Amygdala (tissue), 56 donors: ENCODE measurements around the gene ANO10.
"Not testable (repeated sequence)": the region's sequence is repeated elsewhere in the genome, so short reads cannot be mapped to it uniquely, and the experiment has no call there.

Source experiments
- DNase-seq, 56 donors: peaks; one replicate each; lab custom pipeline; 2025; lab: John Stamatoyannopoulos, UW

ANO10 gene

DNA sequence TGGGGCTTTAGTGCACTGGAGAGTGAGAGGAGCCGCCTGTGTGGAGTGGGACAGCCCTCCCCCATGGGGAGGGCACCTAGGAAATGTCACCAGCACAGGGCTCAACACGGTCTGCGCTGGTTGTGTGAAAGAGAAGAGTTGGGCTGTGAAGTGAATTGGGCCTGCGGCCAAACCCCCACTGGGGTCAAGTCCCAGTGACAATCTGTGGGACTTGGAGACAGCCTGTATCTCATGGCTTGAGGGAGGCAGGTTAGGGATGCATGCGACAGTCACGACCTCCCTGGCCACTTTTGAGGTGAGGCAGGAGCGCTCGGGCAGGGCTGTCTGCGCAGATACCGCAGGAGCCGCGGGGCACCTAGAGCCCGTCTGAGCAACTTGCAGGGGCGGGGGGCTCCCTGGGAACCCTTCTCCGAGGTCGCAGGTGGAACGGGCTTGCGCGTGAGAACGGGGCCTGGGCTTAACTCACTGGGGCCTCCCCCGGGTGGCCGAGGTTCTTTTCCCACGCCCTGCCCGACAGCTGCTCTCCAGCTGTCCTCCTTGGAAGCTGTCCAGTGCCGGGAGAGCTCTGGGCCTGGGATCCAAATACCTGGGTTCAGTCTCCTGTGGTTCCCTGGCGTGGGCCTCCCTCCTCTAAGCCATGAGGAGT, 258.1 kb downstream of the ANO10 start:
- DNase-seq = no peak

DNA sequence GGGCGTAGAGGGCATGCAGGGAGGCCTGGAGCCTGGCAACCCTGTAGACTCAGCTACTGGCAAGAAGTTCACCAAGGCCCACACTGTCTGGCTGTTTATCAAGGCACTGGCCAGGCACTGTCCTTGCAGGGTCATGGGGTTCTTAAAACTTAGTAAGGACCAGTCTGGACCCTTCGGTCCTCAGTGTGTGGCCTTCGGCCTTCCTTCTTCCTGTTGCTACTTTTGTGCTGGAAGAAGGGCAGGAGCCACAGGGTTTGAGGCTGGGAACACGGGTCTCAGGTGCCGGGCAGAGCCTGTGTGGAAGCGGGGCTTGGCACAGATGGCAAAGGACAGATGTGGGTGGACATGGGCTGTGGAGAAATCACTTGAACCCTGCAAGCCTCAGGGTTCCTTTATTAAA, 258.9 kb downstream of the ANO10 start:
- no peak for DNase-seq

DNA sequence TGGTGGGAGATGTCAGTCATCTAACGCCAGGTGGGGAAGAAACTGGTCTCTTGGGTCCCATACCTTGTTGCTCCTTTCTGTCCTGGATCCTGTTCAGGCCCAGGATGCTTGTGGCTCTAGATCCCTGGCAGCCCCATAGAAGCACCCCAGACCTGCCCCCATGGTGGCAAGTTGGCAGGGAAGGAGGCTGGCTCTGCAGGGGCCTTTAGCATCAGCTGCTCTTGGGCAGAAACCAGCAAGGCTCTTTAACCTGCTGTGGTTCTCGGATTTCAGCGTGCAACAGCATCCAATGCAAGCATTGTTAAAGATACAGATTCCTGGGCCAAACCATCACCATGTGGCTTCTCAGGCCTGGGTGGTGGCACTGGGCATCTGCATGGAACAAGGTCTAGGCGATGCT, 259.6 kb downstream of the ANO10 start:
- DNase-seq = no peak

GRCh38 chr3:43361077-43361476, 260.7 kb downstream of the ANO10 start:
- no peak for DNase-seq

- not testable (repeated sequence) for DNase-seq
Measured at GRCh38 chr3:43356033-43356432, 265.8 kb downstream of the ANO10 start.

GRCh38 chr3:43353923-43354670, 267.7 kb downstream of the ANO10 start:
- no peak for DNase-seq

DNA sequence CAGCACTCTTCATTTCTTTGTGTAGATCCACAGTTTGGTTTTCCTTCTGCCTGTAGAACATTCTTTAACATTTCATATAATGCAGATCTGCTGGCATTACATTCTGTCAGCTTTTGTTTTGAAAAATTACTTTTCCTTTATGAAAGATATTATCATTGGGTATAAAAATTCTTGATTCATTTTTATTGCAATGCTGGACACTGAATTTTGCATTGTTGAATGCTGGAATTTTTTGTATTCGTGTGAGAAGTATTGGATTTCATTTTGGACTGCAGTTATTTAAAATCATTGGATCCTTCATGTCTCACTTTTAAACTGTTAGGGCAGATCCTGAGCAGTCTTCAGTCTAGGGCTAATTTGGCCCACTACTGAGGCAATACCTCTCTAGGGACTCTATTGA, 268.4 kb downstream of the ANO10 start:
- no peak for DNase-seq

DNA sequence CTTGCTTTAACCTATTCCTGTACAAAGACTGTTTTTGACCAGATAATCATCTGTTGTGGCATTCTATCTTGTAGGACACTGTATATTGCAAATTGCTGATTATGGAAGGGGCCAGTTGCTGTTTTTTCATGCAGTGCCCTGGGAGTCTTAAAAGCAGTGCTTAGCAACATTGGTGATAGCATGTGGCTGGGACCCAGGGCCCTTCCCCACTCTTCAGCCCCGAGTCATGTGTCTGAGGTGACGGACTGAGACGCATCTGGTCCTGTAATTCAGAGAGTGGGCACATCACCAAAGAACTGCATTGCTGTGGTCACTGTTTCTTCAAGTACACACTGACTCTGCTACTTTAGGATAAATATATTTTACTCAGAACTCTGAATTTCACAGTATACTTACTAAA, 272.1 kb downstream of the ANO10 start:
- DNase-seq = no peak

DNA sequence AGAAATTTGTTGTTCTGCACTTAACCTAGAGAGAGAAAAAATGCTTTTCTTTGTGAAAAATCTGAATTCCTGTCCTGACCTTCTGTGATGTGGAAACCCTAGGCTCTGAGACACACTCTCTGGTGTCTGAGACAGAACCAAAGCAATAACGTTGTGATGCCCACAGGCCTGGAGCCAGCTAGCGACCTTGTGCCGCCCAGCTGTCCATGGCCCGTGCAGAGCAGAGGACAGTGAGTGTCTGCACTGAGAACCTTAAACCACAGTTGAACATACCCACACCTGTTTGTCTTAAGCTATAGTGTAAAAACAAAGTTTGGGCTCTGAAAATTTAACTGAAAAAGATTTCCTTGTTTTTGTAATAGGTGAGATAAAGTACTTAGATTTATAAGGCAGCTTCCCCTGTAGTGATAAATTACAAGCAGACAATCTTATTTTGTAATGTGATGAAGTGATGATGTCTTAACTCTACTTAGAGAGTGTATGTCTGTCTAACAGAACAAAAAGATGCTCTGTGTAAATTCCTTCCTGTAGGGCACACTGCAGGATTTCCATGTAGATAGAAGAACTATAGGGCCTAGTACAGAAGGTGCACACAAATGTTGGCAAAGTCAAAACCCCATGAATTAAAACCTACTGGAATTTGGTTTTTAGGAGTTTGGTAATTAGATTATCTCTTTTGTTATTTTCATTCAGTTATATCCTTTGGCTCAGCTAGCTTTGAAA, 272.8 kb downstream of the ANO10 start:
- no peak for DNase-seq

- no peak for DNase-seq
Measured at GRCh38 chr3:43348350-43348749, 273.5 kb downstream of the ANO10 start.

- DNase-seq = no peak
Measured at GRCh38 chr3:43347774-43348173, 274.0 kb downstream of the ANO10 start.

DNA sequence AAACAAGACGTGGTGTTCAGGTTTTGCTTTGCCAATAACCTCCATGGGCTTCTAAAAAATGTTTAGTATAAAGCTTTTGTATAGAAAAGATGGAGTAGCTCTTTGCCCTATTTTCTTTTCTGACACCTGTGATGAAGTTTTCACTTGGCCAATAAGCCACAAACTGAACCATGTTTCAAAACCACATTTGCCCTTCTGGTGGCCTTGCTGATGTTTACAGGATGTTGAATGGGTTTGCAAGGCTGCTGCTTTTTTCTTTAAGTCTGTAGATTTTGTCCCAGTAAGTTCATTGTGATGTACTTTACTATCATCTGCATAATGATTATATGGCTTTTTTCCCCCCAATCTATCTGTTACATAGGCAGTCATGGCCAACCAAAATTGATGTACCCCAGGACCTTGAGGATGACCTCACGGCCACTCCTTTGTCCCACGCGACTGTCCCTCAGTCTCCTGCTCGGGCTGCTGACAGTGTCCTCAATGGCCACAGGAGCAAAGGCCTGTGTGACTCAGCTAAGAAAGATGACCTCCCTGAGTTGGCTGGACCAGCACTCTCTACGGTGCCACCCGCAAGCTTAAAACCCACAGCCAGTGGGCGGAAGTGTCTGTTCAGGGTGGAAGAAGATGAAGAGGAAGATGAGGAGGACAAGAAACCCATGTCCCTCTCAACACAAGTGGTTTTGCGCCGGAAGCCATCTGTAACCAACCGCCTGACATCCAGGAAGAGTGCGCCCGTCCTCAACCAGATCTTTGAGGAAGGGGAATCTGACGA, 274.6 kb downstream of the ANO10 start:
- DNase-seq = no peak

DNA sequence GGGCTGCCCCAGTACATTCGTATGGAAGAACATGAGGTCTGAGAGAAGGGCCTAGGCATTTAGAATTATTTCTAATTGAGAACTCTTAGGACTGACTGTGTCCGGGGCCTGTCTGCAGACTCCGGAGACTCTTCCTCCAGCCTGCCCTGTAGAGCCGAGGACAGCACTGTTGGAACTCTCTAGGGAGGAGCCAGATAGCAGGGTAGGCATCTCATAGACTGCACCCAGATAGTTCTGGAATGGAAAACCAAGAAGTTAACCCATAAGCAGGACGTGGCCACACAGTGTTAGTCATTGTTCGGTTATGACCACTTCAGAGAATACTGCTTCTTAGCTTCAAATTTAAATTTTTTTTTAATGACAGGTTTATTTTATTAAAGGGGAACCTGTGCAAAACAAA, 275.9 kb downstream of the ANO10 start:
- no peak for DNase-seq

- no peak for DNase-seq
Measured at GRCh38 chr3:43345246-43345645, 276.6 kb downstream of the ANO10 start.

DNA sequence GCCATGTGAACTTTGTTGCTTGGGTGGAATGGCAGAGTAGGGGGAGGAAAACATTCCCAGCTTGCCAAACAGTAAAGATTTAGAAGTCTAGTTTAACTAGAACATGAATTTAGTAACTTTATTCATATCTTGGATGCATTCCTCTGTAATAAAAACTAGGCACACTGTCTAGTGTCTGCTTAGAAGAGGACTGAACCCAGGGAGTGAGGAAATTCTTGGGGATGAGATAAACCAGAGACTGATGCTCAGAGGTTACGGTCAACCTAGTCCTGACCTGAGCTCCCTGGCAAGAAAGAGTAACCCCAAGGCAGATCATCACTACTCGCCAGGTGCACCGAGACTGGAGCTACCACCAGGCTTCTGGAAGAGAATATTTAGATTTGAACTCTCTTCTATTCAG, 277.3 kb downstream of the ANO10 start:
- DNase-seq = no peak

GRCh38 chr3:43343815-43344214, 278.0 kb downstream of the ANO10 start:
- no peak for DNase-seq

GRCh38 chr3:43343185-43343584, 278.6 kb downstream of the ANO10 start:
- DNase-seq = no peak

GRCh38 chr3:43341788-43342187, 280.0 kb downstream of the ANO10 start:
- no peak for DNase-seq

GRCh38 chr3:43340403-43340802, 281.4 kb downstream of the ANO10 start:
- DNase-seq = no peak

DNA sequence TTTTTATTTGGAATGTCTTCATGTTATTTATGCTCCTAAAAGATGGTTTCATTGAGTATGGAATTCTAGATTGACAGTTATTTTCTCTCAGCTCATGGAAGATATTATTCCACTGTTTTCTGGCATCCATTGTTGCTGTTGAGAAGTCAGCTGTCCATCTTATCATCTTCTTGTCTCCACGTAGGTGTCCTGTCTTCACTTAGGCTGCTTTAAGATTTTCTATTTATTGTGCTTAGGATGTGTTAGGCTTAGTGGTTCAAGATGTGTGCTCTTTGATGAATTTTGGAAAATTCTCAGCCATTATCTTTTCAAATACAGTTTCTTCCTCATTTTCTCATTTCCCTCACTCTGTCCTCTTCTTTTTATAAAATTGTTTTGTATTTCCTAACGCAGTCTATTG, 283.5 kb downstream of the ANO10 start:
- DNase-seq = no peak

GRCh38 chr3:43335799-43336198, 286.0 kb downstream of the ANO10 start:
- DNase-seq = no peak
